HG03095 (cell line): ENCODE data around the gene CCR5.
"Not testable (repeated sequence)": the region's sequence is repeated elsewhere in the genome, so short reads cannot be mapped to it uniquely, and the experiment has no call there.

Experiments
- ATAC-seq: cut with Tn5 transposase; IDR thresholded peaks from one replicate; pipeline ENCODE4 v1.9.1; 2021; ENCODE audit warnings: moderate library complexity; ENCODE audit not compliant: unreplicated experiment

Gene CCR5

DNA sequence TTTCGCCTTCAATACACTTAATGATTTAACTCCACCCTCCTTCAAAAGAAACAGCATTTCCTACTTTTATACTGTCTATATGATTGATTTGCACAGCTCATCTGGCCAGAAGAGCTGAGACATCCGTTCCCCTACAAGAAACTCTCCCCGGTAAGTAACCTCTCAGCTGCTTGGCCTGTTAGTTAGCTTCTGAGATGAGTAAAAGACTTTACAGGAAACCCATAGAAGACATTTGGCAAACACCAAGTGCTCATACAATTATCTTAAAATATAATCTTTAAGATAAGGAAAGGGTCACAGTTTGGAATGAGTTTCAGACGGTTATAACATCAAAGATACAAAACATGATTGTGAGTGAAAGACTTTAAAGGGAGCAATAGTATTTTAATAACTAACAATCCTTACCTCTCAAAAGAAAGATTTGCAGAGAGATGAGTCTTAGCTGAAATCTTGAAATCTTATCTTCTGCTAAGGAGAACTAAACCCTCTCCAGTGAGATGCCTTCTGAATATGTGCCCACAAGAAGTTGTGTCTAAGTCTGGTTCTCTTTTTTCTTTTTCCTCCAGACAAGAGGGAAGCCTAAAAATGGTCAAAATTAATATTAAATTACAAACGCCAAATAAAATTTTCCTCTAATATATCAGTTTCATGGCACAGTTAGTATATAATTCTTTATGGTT lies at the start of gene CCR5:
CCR5 (plus strand) TSS at position 108 of the 680 bp plus-strand sequence. CDS start 1,957 bp downstream, outside the sequence.
- no peak for ATAC-seq

DNA sequence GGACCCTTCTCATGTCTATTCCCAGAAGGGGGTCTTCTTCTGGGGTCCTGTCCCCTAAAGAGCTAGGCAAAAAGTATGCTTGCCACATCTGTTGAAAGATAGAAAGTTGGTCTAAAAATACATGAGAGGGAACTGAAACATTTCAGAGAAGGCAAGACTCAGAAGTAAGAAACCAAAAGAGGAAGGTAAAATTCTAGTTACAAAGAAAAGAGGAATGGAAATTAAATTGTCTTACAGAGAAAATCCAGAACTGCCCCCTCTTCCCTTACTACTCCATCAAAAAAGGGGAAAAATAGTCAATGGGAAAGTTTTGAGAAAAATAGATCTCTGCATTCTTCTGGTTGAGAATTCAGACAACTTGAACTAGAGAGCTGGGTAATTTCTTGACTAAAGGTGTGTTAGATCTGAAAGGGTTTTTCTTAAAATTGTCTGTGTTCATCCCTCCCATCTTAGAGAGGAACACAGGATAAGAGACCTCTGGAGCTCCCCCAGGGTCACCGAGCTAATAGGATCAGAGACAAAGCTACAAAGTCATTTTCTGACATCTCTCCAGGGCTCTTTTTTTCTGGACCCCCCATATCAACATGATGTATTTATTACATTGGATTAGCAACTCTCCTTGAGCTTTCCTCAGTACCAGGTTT lies 49.2 kb upstream of the CCR5 start:
- ATAC-seq, result no peak

- ATAC-seq, result no peak
These were observed 46.7 kb upstream of the CCR5 start for GRCh38 chr3:46324036-46324435.

GRCh38 chr3:46325645-46326300 lies 45.0 kb upstream of the CCR5 start:
- no peak for ATAC-seq

DNA sequence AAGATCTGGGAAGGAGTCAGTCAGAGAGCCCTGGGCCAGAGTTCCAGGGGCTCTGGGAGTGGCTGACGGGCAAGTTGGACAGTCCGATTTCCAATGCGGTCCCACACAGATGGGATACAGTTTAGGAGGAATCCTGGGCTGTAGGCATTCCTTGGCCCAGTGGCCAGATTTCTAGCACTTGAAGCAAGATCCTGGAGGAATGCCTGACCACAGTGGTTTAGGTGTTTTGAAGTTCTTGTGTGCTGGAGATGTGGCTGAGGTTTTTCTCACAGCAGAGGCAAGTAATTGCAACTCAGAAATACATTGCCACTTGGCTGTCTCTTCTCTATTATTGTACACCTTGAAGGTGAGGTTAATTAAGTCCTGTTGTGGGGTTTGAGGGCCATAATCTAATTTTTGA lies 40.1 kb upstream of the CCR5 start:
- not testable (repeated sequence) for ATAC-seq

- no peak for ATAC-seq
These were observed 35.8 kb upstream of the CCR5 start for GRCh38 chr3:46334741-46335478.

DNA sequence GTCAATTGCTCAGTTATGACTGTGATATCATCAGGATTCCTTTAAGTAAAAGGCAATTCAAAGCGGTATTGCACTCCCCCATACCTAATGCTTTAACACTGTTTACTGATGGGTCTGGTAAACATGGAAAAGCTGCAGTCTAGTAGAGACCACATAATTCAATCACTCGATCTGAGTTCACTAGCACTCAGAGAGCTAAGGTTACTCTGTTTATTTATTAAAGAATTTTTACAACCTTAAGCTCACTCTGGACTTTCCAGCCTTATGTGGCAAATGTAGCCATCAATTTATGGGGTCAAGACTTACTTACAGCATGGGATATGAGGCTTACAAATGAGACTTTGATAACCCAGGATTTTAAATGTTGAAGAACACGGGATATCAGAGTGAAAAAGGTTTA lies 35.2 kb upstream of the CCR5 start:
- ATAC-seq, result no peak

DNA sequence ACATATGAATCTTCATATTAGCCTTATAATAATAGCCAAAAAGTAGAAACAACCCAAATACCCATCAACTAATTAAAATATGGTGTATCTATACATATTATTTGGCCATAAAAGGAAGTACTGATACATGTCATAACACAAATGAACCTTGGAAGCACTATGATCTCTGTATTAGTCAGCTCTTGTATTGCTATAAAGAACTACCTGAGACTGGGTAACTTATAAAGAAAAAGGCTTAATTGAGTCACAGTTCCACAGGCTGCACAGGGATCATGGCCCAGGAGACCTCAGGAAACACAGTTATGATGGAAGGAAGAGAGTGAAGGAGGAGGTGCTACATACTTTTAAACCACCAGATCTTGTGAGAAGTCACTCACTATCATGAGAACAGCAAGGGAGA lies 32.8 kb upstream of the CCR5 start:
- ATAC-seq, result no peak

DNA sequence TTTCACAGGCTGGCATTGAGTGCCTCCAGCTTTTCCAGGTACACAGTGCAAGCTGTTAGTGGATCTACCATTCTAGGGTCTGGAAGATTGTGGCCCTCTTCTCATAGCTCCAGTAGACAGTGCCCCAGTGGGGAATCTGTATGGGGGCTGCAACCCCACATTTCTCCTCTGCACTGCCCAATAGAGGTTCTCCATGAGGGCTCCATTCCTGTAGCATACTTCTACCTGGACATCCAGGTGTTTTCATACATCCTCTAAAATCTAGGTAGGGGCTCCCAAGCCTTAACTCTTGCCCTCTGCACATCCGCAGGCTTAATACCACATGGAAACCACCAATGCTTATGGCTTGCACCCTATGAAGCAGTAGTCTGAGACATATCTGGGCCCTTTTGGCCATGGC lies 31.9 kb upstream of the CCR5 start:
- ATAC-seq, result no peak

DNA sequence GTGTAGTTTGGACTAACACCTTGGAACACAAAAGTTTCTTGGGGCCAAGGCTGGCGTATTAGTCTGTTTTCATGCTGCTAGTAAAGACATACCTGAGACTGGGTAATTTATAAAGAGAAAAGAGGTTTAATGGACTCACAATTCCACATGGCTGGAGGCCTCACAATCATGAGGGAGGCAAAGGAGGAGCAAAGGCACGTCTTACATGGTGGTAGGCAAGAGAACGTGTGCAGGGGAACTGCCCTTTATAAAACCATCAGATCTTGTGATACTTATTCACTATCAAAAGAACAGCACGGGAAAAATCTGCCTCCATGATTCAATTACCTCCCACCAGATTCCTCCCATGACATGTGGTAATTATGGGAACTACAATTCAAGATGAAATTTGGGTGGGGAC lies 26.3 kb upstream of the CCR5 start:
- no peak for ATAC-seq

GRCh38 chr3:46348823-46349482 lies 21.8 kb upstream of the CCR5 start:
- no peak for ATAC-seq

DNA sequence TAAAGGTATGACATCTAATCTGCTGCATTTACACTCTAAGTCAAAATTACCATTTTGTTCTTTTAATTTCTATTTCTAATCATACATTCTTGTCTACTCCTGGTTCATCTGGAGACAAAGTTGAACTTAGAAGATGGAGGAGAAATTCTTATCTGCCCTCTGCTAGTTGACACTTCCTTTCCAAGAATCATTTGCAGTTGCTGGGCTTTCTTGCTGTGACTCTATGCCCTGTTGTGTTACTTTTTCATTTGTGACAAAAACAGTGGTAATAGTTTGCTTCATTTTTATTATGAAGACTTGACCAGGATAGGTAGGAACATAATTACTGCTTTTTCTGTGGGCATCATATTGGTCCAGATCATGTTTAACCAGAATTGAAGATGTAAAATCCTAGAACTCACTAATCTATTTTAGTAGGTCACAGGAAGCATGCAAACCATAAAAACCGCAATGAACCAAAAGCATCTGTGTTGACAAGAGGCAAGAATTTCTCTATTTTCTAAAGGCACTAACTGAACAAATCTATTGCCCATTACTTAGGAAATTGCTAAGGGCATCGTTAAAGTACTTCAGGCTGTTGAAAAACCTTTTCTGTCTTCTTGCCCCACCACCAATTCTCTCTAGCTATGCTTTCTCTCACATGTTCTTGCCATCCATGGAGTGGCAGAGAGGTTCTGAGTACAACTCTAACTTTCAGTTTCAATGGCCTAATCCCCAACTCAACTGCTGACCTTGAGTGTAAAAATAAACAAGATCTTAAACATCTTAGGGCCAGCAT lies 21.1 kb upstream of the CCR5 start:
- peak; percentile 48 for ATAC-seq

DNA sequence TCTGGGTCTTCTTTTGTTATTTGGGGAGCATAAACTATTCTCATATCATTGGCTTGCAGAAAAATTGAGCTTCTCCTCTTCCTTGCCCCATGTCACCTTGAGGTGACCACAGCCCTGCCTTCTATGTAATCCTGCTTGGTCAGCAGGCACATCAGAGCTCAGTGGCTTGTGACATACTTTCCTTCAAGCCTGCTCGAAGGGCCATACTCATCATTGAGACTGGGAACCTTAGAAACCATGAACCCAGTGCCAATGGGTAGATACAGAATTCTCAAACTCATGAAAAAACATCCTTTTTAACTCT lies 20.5 kb upstream of the CCR5 start:
- no peak for ATAC-seq

GRCh38 chr3:46351646-46352045 lies 19.1 kb upstream of the CCR5 start:
- no peak for ATAC-seq

DNA sequence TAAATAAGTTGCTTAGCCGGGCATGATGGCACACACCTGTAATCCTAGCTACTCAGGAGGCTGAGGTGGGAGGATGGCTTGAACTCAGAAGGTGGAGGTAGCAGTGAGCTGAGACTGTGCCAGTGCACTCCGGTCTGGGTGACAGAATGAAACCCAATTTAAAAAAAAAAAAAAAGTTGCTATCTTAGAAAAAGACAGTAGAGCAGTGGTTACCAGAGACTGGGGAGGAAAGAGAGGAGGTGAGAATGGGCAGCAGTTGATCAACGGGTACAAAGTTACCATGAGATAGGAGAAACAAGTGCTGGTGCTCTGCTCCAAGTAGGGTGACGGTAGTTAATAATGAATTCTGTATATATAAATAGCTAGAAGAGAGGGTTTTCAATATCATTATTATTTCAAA lies 17.7 kb upstream of the CCR5 start:
- no peak for ATAC-seq

GRCh38 chr3:46353647-46354410 lies 16.9 kb upstream of the CCR5 start, which contains the start of gene CCR2:
Gene CCR2 (plus strand): TSS chr3:46354111. CDS start chr3:46357528, 3,417 bp downstream.
- ATAC-seq, result no peak

GRCh38 chr3:46354478-46354877 lies 16.3 kb upstream of the CCR5 start:
- ATAC-seq, result no peak

GRCh38 chr3:46354984-46355383 lies 15.8 kb upstream of the CCR5 start:
- ATAC-seq, result no peak

DNA sequence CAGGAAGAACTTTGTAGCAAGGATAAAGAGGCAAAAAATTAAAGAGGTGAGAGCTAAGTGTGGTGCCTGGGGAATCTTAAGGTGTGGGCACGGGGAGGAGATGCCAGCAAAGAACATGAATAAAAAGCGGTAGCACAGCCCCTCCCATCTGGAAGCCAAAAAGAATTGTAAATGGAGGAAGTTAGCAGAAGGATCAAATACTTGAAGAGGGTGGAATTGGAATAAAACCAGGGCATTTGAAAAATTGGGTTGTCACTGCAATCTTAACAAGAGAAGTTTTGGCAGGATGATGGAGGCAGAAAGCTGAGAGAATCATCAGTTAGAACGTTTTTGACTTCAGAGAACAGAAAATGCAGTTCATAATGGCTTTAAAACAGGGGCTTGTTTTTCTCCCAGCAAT lies 14.5 kb upstream of the CCR5 start:
- no peak for ATAC-seq

DNA sequence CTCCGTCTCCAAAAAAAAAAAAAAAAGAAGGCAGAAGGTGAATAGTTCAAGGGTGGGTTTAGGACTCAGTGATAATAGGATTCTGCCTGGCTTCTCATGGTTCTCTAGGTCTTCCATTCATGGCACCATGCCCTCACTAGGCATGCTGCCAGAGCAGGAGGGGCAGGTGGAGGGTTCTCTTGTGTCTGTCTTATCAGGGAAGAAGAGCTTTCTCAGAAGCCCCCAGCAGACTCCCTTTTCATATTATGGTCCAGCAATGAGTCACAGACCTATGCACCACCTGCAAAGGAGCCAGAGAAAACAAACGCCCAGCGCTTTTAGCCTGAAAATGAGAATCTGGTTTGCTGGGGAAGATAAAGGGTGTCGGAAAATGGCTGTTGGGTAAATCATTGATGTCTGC lies 13.8 kb upstream of the CCR5 start:
- no peak for ATAC-seq
